ENCODE results near the gene BCDIN3D.

The BCDIN3D gene

DNA sequence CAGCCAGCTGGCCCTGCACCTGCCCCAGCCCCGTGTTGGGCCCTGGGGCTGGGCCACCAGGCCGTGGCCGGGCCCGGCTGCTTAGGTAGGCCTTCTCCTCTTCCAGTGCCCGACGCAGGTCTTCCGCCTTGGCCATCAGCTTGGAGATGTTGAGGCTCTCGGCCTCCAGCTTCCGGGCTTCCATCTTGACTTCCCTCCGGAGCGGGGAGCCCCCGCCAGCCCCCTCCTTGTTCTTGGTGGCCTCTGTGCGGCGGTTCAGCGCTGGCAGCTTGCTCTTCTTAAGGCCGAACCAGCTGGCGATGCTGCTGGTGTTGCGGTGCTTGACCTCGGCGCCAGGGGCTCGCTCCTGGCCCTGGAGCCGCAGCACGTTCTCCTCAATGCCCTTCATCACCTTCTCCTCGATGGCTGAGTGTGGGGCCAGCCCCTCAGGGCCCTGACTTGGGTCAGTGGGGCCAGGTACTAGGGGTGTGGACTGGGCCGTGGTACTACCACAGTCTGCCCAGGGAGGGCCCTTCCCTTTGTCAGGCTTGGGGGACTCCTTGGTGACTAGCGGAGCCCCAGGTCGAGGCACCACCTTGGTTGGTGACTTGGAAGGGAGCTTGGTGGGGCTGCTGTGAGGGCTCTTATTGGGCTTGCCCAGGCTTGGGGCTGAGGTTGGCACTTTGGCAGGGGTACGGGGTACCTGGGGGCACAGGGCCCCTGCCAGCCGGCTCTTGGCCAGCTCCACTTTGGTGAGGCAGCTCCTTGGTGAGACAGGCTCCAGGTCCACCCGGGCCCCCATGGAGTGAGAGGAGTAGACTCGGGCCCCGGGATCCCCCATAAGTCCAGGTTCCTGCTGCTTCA lies 47.9 kb downstream of the BCDIN3D start:
- no peak for DNase-seq

DNA sequence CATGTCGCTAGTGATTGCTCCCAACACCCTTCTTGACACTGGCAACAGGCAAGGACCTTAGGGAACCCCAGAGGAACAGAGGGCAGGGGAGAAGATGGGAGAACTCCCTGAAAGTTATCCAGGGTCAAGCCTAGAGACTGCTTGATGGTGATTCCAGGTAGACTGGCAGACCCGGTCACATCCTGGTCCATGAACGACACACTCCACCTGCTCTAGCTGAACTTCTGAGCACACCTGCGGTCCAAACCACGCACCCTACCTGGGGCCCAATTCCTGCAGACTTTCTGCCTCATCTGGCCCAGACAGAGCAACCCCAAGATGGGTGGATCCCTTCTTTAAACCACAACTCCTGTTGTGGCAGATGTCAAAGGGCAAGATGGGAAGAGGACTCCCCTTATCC lies 48.9 kb downstream of the BCDIN3D start:
- DNase-seq = no peak

- DNase-seq = no peak
Measured at GRCh38 chr12:49793620-49794019, 49.3 kb downstream of the BCDIN3D start.

GRCh38 chr12:49792976-49793580 lies 49.8 kb downstream of the BCDIN3D start:
- DNase-seq = no peak

DNA sequence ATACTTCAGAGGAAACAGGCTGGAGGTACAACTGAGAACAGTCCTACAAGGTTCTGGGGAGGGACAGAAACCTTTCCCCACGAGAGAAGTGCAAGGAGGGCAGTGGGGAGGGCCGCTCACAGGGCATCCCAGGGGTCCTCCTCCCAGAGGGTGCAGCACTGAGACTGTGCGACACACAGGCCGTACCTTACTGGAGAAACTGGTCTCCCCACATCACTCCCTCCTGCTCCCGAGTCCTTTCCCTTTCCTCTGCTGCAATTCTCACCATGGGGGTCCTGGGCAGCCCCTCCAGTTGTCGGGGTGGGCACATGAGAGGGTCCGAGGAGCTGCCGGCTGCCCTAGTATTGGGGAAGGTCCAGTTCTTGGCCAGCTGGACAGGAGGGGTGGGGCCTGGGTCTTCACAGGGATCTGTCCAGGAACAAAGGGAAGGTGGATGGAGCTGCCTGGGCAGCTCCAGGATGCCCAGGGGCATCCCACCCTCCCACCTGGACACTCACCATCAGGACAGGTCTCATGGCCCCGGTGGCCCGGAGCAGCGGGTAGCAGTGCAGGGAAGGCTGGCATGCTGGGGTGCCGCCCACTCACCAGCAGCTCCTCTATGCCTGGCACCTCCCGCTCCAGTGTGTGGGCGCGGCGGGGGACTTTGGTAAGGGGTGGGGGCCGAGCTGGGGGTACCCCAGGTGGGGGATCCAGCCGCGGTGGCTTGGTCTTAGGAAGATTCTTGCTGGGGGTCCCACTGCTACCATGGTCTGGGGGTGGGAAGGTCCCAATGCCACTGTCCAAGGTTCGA lies 50.5 kb downstream of the BCDIN3D start:
- DNase-seq = no peak

- no peak for DNase-seq
Measured at GRCh38 chr12:49791700-49792099, 51.2 kb downstream of the BCDIN3D start.

DNA sequence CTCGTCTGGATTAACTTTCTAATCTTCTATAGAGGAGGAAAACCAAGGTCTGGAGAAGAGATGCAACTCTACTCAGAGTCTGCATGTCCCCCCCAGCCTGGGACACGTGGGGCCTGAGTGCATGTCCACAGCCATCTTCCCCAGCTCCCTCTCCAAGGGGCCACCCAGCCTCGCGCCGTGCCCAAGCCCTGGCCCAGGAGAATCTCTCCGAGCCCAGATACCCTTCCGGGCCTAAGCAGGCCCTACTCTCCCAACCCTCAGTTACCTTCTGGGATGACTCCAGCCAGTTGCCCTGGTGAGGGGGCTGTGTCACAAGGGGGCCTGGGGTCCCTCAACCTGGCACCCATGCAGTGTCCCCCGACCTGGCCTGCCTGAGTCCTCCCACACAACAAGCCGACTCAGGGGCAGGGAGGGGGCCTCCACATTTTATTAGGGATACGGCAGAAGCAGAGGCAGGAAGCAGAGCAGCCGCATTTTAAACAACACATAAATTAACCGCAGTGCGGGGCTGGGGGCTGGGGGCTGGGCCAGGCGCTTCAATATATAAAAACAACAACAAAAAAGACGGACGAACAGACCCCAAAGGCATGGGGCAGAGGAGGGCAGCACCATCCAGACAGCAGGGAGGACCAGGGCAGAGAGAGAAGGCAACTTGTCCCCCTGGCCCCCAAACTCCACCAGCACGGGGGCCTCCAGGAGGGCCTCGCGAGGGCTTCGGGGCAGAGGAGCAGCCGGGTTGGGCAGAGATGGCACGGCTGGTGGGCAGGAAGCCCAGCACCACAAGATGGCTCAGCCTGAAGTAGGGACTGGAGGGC lies 52.0 kb downstream of the BCDIN3D start:
- DNase-seq = no peak

- DNase-seq = no peak
Measured at GRCh38 chr12:49789992-49790391, 52.9 kb downstream of the BCDIN3D start.

GRCh38 chr12:49787672-49788071 lies 55.2 kb downstream of the BCDIN3D start:
- no peak for DNase-seq

Measured in retina (tissue), 1 donor.